ENCODE data around the gene KRT6A. TPM values are rescaled to one million over a fixed set of nuclear protein-coding genes. Genes with fewer than 3 reads are reported as not detected.

The KRT6A gene
- total RNA-seq, 6 donors from 2014 or later, result 0.61 to 4.5 (median 1.4) TPM; not detected in 1

- Histone ChIP-seq H3K27ac (no peak overlapping the region), H3K4me1 (no peaks in the 10 kb centered on the region), H3K9me3 (no peaks in the 10 kb centered on the region), H3K4me3 (no peak overlapping the region), H3K36me3 (no peaks in the 10 kb centered on the region), H3K27me3 (no peaks in the 10 kb centered on the region)
- ATAC-seq (ENCODE audit: low FRiP score in 2 of 2), result no peak
- no peak for DNase-seq
- no peak for TF ChIP-seq CTCF (IDR thresholded peaks at IDR 0.05)
- TF ChIP-seq POLR2A (IDR thresholded peaks at IDR 0.05), result no peak
- TF ChIP-seq POLR2AphosphoS5 (IDR thresholded peaks at IDR 0.05), result no peak
- TF ChIP-seq EP300 (IDR thresholded peaks at IDR 0.05), result no peak
- 94 to 96% methylated on average over 2 of the region's 2 CpGs for WGBS, 2 donors
Measured at GRCh38 chr12:52474212-52474611, 18.8 kb downstream of the KRT6A start.

- no peaks in the 10 kb centered on the region for H3K4me1 ChIP-seq
- no peaks in the 10 kb centered on the region for H3K36me3 ChIP-seq
- no peak within 1 kb of the TSS for H3K4me3 ChIP-seq
- ATAC-seq (ENCODE audit: low FRiP score in 2 of 2) (no peak), DNase-seq (no peak)
- H3K9me3 ChIP-seq, result no peaks in the 10 kb centered on the region
- TF ChIP-seq POLR2A (IDR thresholded peaks at IDR 0.05) (no peak), POLR2AphosphoS5 (IDR thresholded peaks at IDR 0.05) (no peak), EP300 (IDR thresholded peaks at IDR 0.05) (no peak), CTCF (IDR thresholded peaks at IDR 0.05) (no peak)
- no peaks in the 10 kb centered on the region for H3K27me3 ChIP-seq
- 72 to 75% methylated on average over 4 of the region's 4 CpGs for WGBS, 2 donors
- H3K27ac ChIP-seq, result no peak within 1 kb of the TSS
Measured at GRCh38 chr12:52473768-52474167, 19.3 kb downstream of the KRT6A start, which contains the start of gene KRT6C. Gene KRT6C, minus strand, starts transcription at chr12:52473805. Its CDS starts 68 bp downstream, at chr12:52473737.

GRCh38 chr12:52469853-52470252 is 23.2 kb downstream of the KRT6A start:
- H3K4me3 ChIP-seq, result no peak overlapping the region
- WGBS, 2 donors, result 80 to 92% methylated on average over 3 to 4 of the region's 4 CpGs
- H3K9me3 ChIP-seq, result no peaks in the 10 kb centered on the region
- H3K27ac ChIP-seq, result no peak overlapping the region
- no peak for TF ChIP-seq POLR2AphosphoS5 (IDR thresholded peaks at IDR 0.05)
- TF ChIP-seq POLR2A (IDR thresholded peaks at IDR 0.05), result no peak
- TF ChIP-seq CTCF (IDR thresholded peaks at IDR 0.05), result no peak
- TF ChIP-seq EP300 (IDR thresholded peaks at IDR 0.05), result no peak
- H3K27me3 ChIP-seq, result no peaks in the 10 kb centered on the region
- DNase-seq (no peak), ATAC-seq (ENCODE audit: low FRiP score in 2 of 2) (no peak)
- H3K36me3 ChIP-seq, result no peaks in the 10 kb centered on the region
- no peaks in the 10 kb centered on the region for H3K4me1 ChIP-seq

DNA sequence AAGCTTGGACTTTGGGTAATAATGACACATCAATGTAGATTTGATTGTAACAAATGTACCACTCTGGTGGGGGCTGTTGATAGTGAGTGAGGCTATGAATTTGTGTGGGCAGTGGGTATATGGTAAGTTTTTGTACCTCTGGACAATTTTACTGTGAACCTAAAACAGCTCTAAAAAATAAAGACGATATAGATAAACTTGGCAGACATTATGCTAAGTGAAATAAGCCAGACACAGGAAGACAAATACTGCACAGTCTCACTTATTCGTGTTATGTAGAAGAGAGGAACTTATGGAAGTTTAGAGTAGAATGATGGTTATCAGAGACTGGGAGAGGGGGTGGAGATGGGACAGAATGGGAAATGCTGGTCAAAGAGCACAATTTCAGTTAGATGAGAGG is 28.2 kb downstream of the KRT6A start:
- H3K36me3 ChIP-seq, result no peaks in the 10 kb centered on the region
- no peaks in the 10 kb centered on the region for H3K27me3 ChIP-seq
- DNase-seq, result no peak
- no peak for ATAC-seq (ENCODE audit: low FRiP score in 2 of 2)
- no peaks in the 10 kb centered on the region for H3K9me3 ChIP-seq
- WGBS, 2 donors, result 48 to 60% methylated on average over 2 of the region's 2 CpGs
- no peak overlapping the region for H3K4me3 ChIP-seq
- H3K27ac ChIP-seq, result no peak overlapping the region
- no peak for TF ChIP-seq EP300 (IDR thresholded peaks at IDR 0.05)
- no peak for TF ChIP-seq POLR2A (IDR thresholded peaks at IDR 0.05)
- no peak for TF ChIP-seq CTCF (IDR thresholded peaks at IDR 0.05)
- TF ChIP-seq POLR2AphosphoS5 (IDR thresholded peaks at IDR 0.05), result no peak
- H3K4me1 ChIP-seq, result no peaks in the 10 kb centered on the region

DNA sequence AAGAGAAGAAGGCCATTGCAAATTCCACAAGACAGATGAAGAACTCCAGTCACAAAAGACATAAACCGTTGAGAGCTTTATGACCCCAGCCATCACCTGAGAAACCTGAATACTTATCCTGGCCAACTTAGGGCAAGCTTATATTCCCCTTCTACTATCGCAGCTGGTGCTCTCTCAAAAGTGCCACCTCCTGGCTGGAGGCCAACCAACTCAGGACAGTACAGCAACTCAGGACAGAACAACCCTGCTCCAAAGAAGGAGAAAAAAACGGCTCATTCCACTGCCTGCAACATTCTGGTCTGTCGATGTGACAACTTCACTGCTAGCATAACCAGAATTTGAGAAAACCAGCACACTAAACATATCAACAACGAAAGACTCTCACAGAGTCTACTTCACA is 31.4 kb downstream of the KRT6A start:
- DNase-seq (no peak), ATAC-seq (ENCODE audit: low FRiP score in 2 of 2) (no peak)
- TF ChIP-seq EP300 (IDR thresholded peaks at IDR 0.05), result no peak
- no peak for TF ChIP-seq POLR2A (IDR thresholded peaks at IDR 0.05)
- no peak for TF ChIP-seq CTCF (IDR thresholded peaks at IDR 0.05)
- no peak for TF ChIP-seq POLR2AphosphoS5 (IDR thresholded peaks at IDR 0.05)
- Histone ChIP-seq H3K27me3 (no peaks in the 10 kb centered on the region), H3K4me3 (no peak overlapping the region), H3K27ac (no peak overlapping the region), H3K9me3 (no peaks in the 10 kb centered on the region), H3K4me1 (no peaks in the 10 kb centered on the region), H3K36me3 (no peaks in the 10 kb centered on the region)
- 57 to 62% methylated on average over 5 of the region's 5 CpGs for WGBS, 2 donors
